ENCODE data around the gene MARCHF2.

Gene MARCHF2

DNA sequence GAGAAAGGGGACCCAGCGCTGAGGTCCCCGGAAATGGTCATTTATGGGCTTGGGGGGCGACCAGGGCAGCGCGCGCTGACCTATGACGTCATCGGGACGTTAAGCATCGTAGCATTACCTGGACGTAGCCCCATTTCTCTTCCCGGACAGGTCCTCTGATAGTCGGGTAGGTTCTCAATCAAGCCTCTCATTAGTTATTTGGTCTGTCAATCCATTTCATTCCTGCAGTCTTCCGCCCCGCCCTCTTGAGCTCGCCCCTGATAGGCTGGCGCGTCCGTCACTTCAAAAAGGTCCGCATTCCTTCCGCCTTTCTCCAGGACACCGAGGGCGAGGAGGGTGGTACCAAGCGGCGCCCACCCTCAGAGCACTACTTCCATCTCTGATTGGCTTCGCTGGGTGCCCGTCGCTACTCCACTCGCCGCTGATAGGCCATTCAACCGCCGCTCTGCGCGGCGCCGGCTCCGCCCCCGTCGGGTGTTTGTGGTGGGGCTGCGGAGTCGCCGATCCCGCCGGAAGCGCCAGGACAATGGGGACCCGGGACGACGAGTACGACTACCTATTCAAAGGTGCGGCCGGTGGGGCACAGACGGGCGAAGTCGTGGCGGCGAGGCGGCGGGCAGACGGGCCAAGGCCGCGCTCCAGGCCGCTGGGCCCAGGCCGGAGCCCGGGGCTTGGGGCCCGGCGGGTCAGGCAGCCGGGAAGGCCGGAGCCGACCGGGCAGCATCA lies 23.1 kb upstream of the MARCHF2 start, which contains the start of gene RAB11B:
Gene RAB11B, plus strand, starts transcription at position 470 of the 726 bp plus-strand sequence. Its CDS starts 57 bp downstream, at position 527.
- peak; percentile 98 for ATAC-seq
- TF ChIP-seq CREB5 (CRISPR knock-in tag; IDR thresholded peaks at IDR 0.05; ENCODE audit: low read depth): peak; percentile 94
- 0 out of 2 replicates have a peak, but pooled peaks have one; percentile 52 for TF ChIP-seq ZNF565 (CRISPR knock-in tag; conservative IDR thresholded peaks at IDR 0.05; ENCODE audit: low read depth)
- TF ChIP-seq BACH2 (CRISPR knock-in tag; IDR thresholded peaks at IDR 0.05; ENCODE audit: borderline replicate concordance): peak; percentile 89; the same call in 1 of the 2 replicates
- no peak for TF ChIP-seq OSR1 (CRISPR knock-in tag; IDR thresholded peaks at IDR 0.05)
- TF ChIP-seq ISL1 (CRISPR knock-in tag; IDR thresholded peaks at IDR 0.05): no peak
- no peak; the same call in none of the 2 replicates for TF ChIP-seq SNAI2 (CRISPR knock-in tag; IDR thresholded peaks at IDR 0.05)
- no peak for TF ChIP-seq RARB (CRISPR knock-in tag; IDR thresholded peaks at IDR 0.05)
- no peak for TF ChIP-seq POU6F1 (CRISPR knock-in tag; IDR thresholded peaks at IDR 0.05; ENCODE audit: borderline replicate concordance, low read depth)
- TF ChIP-seq, protein P1, sequence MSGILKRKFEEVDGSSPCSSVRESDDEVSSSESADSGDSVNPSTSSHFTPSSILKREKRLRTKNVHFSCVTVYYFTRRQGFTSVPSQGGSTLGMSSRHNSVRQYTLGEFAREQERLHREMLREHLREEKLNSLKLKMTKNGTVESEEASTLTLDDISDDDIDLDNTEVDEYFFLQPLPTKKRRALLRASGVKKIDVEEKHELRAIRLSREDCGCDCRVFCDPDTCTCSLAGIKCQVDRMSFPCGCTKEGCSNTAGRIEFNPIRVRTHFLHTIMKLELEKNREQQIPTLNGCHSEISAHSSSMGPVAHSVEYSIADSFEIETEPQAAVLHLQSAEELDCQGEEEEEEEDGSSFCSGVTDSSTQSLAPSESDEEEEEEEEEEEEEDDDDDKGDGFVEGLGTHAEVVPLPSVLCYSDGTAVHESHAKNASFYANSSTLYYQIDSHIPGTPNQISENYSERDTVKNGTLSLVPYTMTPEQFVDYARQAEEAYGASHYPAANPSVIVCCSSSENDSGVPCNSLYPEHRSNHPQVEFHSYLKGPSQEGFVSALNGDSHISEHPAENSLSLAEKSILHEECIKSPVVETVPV (CRISPR knock-in tag; IDR thresholded peaks at IDR 0.05): no peak
- peak; percentile 71; the same call in 1 of the 2 replicates for TF ChIP-seq ZFP3 (CRISPR knock-in tag; IDR thresholded peaks at IDR 0.05)
- no peak; the same call in 1 of the 2 replicates for TF ChIP-seq ZFP30 (CRISPR knock-in tag; IDR thresholded peaks at IDR 0.05)
- TF ChIP-seq ZC3H10 (CRISPR knock-in tag; IDR thresholded peaks at IDR 0.05): no peak
- no peak for TF ChIP-seq TOX (CRISPR knock-in tag; IDR thresholded peaks at IDR 0.05; ENCODE audit: borderline replicate concordance)
- no peak for TF ChIP-seq ARNTL (CRISPR knock-in tag; IDR thresholded peaks at IDR 0.05; ENCODE audit: borderline replicate concordance, low read depth)
- TF ChIP-seq CSDC2 (CRISPR knock-in tag; IDR thresholded peaks at IDR 0.05): peak; percentile 98
- no peak for TF ChIP-seq TCF4 (CRISPR knock-in tag; IDR thresholded peaks at IDR 0.05; ENCODE audit: borderline replicate concordance)
- peak; percentile 95; the same call in 1 of the 2 replicates for TF ChIP-seq PPARA (CRISPR knock-in tag; IDR thresholded peaks at IDR 0.05; ENCODE audit: borderline replicate concordance)
- TF ChIP-seq, protein P2, sequence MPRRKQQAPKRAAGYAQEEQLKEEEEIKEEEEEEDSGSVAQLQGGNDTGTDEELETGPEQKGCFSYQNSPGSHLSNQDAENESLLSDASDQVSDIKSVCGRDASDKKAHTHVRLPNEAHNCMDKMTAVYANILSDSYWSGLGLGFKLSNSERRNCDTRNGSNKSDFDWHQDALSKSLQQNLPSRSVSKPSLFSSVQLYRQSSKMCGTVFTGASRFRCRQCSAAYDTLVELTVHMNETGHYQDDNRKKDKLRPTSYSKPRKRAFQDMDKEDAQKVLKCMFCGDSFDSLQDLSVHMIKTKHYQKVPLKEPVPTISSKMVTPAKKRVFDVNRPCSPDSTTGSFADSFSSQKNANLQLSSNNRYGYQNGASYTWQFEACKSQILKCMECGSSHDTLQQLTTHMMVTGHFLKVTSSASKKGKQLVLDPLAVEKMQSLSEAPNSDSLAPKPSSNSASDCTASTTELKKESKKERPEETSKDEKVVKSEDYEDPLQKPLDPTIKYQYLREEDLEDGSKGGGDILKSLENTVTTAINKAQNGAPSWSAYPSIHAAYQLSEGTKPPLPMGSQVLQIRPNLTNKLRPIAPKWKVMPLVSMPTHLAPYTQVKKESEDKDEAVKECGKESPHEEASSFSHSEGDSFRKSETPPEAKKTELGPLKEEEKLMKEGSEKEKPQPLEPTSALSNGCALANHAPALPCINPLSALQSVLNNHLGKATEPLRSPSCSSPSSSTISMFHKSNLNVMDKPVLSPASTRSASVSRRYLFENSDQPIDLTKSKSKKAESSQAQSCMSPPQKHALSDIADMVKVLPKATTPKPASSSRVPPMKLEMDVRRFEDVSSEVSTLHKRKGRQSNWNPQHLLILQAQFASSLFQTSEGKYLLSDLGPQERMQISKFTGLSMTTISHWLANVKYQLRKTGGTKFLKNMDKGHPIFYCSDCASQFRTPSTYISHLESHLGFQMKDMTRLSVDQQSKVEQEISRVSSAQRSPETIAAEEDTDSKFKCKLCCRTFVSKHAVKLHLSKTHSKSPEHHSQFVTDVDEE (CRISPR knock-in tag; IDR thresholded peaks at IDR 0.05): peak; percentile 95
- TF ChIP-seq ZNF8 (CRISPR knock-in tag; IDR thresholded peaks at IDR 0.05): no peak
- TF ChIP-seq GLIS3 (CRISPR knock-in tag; IDR thresholded peaks at IDR 0.05): no peak
- no peak for TF ChIP-seq ZNF70 (CRISPR knock-in tag; IDR thresholded peaks at IDR 0.05)
- TF ChIP-seq ESRRG (CRISPR knock-in tag; IDR thresholded peaks at IDR 0.05): peak; percentile 23; the same call in 1 of the 2 replicates

DNA sequence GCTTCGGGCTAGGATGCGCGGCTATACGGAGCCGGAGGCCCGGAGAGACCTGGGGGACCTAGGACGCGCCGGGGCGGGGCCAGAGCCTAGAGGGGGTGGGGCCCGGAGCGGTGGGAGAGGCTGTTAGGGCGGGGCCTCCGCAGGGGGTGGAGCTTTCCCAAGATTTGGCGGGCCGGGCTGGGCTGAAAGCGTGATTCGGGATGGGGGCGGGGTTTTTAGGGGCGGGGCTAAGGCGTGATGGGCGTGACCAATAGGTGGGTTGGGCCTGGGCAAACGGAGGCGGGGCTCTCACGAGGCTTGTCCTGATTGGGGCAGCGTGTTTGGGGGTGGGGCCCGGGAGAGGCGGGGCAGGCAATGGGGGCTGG lies 22.5 kb upstream of the MARCHF2 start:
- no peak for TF ChIP-seq SNAI2 (CRISPR knock-in tag; IDR thresholded peaks at IDR 0.05)
- TF ChIP-seq ISL1 (CRISPR knock-in tag; IDR thresholded peaks at IDR 0.05): no peak
- TF ChIP-seq BACH2 (CRISPR knock-in tag; IDR thresholded peaks at IDR 0.05; ENCODE audit: borderline replicate concordance): no peak
- TF ChIP-seq, protein P3, sequence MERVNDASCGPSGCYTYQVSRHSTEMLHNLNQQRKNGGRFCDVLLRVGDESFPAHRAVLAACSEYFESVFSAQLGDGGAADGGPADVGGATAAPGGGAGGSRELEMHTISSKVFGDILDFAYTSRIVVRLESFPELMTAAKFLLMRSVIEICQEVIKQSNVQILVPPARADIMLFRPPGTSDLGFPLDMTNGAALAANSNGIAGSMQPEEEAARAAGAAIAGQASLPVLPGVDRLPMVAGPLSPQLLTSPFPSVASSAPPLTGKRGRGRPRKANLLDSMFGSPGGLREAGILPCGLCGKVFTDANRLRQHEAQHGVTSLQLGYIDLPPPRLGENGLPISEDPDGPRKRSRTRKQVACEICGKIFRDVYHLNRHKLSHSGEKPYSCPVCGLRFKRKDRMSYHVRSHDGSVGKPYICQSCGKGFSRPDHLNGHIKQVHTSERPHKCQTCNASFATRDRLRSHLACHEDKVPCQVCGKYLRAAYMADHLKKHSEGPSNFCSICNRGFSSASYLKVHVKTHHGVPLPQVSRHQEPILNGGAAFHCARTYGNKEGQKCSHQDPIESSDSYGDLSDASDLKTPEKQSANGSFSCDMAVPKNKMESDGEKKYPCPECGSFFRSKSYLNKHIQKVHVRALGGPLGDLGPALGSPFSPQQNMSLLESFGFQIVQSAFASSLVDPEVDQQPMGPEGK (CRISPR knock-in tag; IDR thresholded peaks at IDR 0.05; ENCODE audit: borderline replicate concordance): no peak
- TF ChIP-seq ZNF8 (CRISPR knock-in tag; IDR thresholded peaks at IDR 0.05): no peak
- TF ChIP-seq, protein P1 (CRISPR knock-in tag; IDR thresholded peaks at IDR 0.05): no peak
- ATAC-seq: peak; percentile 66
